Heart right ventricle (tissue), 16 donors: ENCODE measurements around the gene BARX1. TPM values are rescaled to one million over a fixed set of nuclear protein-coding genes. Genes with fewer than 3 reads are reported as not detected.

Experiments
- ATAC-seq, 8 donors: fragments of 200-7000 bp; cut with Tn5 transposase; one replicate each; pipeline ENCODE4 v1.9.1; 2020; ENCODE audit warnings: mild to moderate bottlenecking in 8 of 8, moderate library complexity in 8 of 8, moderate number of reproducible peaks in 1 of 8
- DNase-seq, 2 donors: peaks; one replicate each; pipeline ENCODE4 v3.0.0-alpha.2; 2020
- H3K27ac ChIP-seq, 10 donors: fragments of 200-600 bp; sonication (generic) in 2 of 10; one replicate each; pipeline versions ENCODE4 v1.5.0 to v1.8.0; 2020 to 2022; ENCODE audit warnings: mild to moderate bottlenecking in 3 of 10
- H3K27me3 ChIP-seq, 7 donors: fragments of 200-600 bp; one replicate each; pipeline ENCODE4 v1.8.0; 2021 to 2022; ENCODE audit warnings: mild to moderate bottlenecking in 2 of 7
- H3K36me3 ChIP-seq, 9 donors: fragments of 200-600 bp; sonication (generic) in 1 of 9; one replicate each; pipeline versions ENCODE4 v1.5.0 to v1.8.0; 2020 to 2022; ENCODE audit warnings: mild to moderate bottlenecking in 2 of 9
- H3K4me1 ChIP-seq, 9 donors: fragments of 200-600 bp; sonication (generic) in 1 of 9; one replicate each; pipeline versions ENCODE4 v1.5.0 to v1.8.0; 2020 to 2022; ENCODE audit warnings: mild to moderate bottlenecking in 4 of 9
- H3K4me3 ChIP-seq, 10 donors: fragments of 200-600 bp; sonication (generic) in 2 of 10; one replicate each; pipeline versions ENCODE4 v1.5.0 to v1.8.0; 2020 to 2022; ENCODE audit warnings: mild to moderate bottlenecking in 7 of 10, moderate library complexity in 2 of 10
- H3K9me3 ChIP-seq, 11 donors: fragments of 200-600 bp in 10 of 11; sonication (generic) in 2 of 11; one replicate each; pipeline versions ENCODE4 v1.5.0 to v1.8.0; 2013 to 2022; ENCODE audit warnings: mild to moderate bottlenecking in 2 of 11, control low read depth in 1 of 11, moderate library complexity in 1 of 11
- WGBS, 2 donors: extraction: QIAGEN DNeasy Blood & Tissue Kit; methylation state at CpG; one replicate each; pipeline ENCODE4 v1.1.7; 2013; ENCODE audit warnings: inconsistent platforms in 1 of 2; 5-methylcytosine and 5-hydroxymethylcytosine counted together
- intact Hi-C, 10 donors: fragments of 100-400 bp; cut with DNase I; formaldehyde crosslinking; loops; one replicate each; pipeline versions ENCODE4 v1.11.1 to v1.14.2; 2022
- polyA plus RNA-seq, 2 donors: library from polyadenylated mRNA; stranded (reverse); fragments of 200-250 nt; gene quantifications; one replicate each; pipeline ENCODE4 v1.2.3, GENCODE V29; 2013
- total RNA-seq, 10 donors: library from RNA; stranded (reverse); fragmentation: NEBNext Ultra II Directional in 3 of 10; extraction: Animal tissue kit (Norgen Biotek cat#: 25700) in 3 of 10; gene quantifications; one replicate each; pipeline versions ENCODE4 v1.2.1 to v1.2.4, GENCODE V29; 2021 to 2023
- TF ChIP-seq, protein P1 (sequence below), 9 donors: fragments of 200-600 bp; sonication (generic) in 2 of 9; IDR thresholded peaks; one replicate each; pipeline versions ENCODE4 v1.5.0 to v1.8.0; 2021 to 2022; ENCODE audit warnings: antibody characterized with exemption in 9 of 9, mild to moderate bottlenecking in 5 of 9, moderate library complexity in 1 of 9
- donor health status: Arrhythmogenic right ventricular cardiomyopathy.
- donor health status: ischemic (EF 13 %, LVEDD 7.1; RV severe dilation, severe dysfunction).
- donor health status: healthy with polysubstance abuse.
- donor health status: DM: no; HTN: yes; CAD: no.
- donor health status: DM: no; HTN: no; CAD: no.
- donor health status: ischemic (EF 25% LVEDD 6.9; RV normal size, moderate dysfunction).
- donor health status: ischemic (EF 25% LVEDD 5.7; RV mildly dilated, moderate dysfunction).
- donor health status: healthy.
- donor health status: DM: yes; HTN: yes; CAD: no.
- donor health status: Ischemic cardiomyopathy.
- donor health status: ischemic (EF 35%, LVEDD 5.7; RV mildly dilated, moderate dysfunction).
- donor health status: nonischemic (EF 11% LVEDD 7.7; RV severe dilation, severe dysfunction).
- donor health status: DM: yes; HTN: yes; CAD: no.
- donor health status: PGD.
- donor health status: ischemic (EF 29% LVEDD 5.4; RV normal size, mild dysfunction).
- donor health status: nonischemic (EF 23%, LVEDD 6.1; RV moderate dilation, normal function).

Gene BARX1
- total and polyA plus RNA-seq, 12 donors = 0.06 to 0.19 TPM; not detected in 10

DNA sequence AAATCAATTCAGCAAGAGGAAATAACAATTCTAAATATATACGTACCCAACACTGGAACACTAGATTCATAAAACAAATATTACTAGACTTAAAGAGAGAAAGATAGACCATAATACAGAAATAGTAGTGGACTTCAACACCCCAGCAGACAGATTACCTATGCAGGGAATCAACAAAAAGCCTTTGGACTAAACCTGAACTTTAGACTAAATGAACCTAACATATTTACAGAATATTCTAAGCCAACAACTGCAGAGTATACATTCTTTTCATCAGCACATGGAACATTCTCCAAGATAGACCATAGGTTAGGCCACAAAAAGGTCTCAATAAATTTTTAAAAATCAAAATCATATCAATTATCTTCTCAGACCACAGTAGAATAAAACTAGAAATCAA is 32.9 kb upstream of the BARX1 start:
- TF ChIP-seq, protein P1, sequence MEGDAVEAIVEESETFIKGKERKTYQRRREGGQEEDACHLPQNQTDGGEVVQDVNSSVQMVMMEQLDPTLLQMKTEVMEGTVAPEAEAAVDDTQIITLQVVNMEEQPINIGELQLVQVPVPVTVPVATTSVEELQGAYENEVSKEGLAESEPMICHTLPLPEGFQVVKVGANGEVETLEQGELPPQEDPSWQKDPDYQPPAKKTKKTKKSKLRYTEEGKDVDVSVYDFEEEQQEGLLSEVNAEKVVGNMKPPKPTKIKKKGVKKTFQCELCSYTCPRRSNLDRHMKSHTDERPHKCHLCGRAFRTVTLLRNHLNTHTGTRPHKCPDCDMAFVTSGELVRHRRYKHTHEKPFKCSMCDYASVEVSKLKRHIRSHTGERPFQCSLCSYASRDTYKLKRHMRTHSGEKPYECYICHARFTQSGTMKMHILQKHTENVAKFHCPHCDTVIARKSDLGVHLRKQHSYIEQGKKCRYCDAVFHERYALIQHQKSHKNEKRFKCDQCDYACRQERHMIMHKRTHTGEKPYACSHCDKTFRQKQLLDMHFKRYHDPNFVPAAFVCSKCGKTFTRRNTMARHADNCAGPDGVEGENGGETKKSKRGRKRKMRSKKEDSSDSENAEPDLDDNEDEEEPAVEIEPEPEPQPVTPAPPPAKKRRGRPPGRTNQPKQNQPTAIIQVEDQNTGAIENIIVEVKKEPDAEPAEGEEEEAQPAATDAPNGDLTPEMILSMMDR (IDR thresholded peaks at IDR 0.05) = no peak
- Histone ChIP-seq H3K9me3 (peaks cover 0 to 59% (median 7%) of the 10 kb centered on the region in 11 donors), H3K4me1 (no peaks in the 10 kb centered on the region), H3K36me3 (no peaks in the 10 kb centered on the region), H3K4me3 (no peak overlapping the region), H3K27ac (no peak overlapping the region), H3K27me3 (no peaks in the 10 kb centered on the region)
- ATAC-seq (no peak), DNase-seq (no peak)
- intact Hi-C loops = no loop called here
- WGBS, 2 donors = 72 to 79% methylated on average over 1 of the region's 1 CpG

DNA sequence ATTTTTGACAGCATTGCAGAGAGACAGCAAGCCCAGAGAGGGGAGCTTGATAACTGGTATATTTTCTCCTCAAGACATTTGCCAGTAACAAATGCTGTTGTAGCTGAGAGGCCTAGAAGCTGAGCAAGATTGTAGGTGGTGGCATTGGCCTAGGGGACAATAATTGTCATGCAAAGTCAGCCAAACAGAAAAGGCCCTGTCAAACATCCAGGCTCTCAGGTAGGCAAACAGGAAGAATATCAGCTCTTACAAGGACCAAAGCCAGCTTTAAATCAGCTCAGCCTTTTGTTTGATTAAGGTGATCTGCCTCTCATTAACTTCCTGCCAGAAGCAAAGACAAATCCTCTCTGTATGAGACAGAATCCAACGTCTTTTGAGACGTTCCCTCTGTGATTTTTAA is 29.7 kb upstream of the BARX1 start:
- Histone ChIP-seq H3K4me3 (no peak overlapping the region), H3K27me3 (peaks cover 0 to 15% (median 7%) of the 10 kb centered on the region in 7 donors), H3K4me1 (no peaks in the 10 kb centered on the region), H3K27ac (no peak overlapping the region), H3K36me3 (no peaks in the 10 kb centered on the region), H3K9me3 (peaks cover 0 to 45% (median 6%) of the 10 kb centered on the region in 11 donors)
- 14 to 34% methylated on average over 2 of the region's 2 CpGs for WGBS, 2 donors
- intact Hi-C loops = no loop called here
- DNase-seq (no peak), ATAC-seq (no peak)
- TF ChIP-seq, protein P1 (IDR thresholded peaks at IDR 0.05) = no peak

DNA sequence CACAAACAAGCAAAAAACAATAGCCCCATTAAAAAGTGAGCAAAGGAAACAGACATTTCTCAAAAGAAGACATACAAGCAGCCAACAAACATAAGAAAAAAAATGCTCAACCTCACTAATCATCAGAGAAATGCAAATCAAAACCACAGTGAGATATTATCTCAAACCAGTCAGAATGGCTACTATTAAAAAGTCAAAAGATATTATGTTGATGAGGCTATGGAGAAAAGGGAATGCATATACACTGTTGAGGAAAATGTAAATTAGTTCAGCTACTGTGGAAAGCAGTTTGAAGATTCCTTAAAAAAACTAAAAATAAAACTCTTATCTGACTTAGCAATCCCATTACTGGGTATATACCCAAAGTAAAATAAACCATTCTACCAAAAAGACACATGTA is 28.7 kb upstream of the BARX1 start:
- TF ChIP-seq, protein P1 (IDR thresholded peaks at IDR 0.05) = no peak
- ATAC-seq (no peak), DNase-seq (no peak)
- Histone ChIP-seq H3K36me3 (no peaks in the 10 kb centered on the region), H3K9me3 (peaks cover 0 to 38% (median 6%) of the 10 kb centered on the region in 11 donors), H3K4me1 (no peaks in the 10 kb centered on the region), H3K4me3 (no peak overlapping the region), H3K27ac (no peak overlapping the region), H3K27me3 (peaks cover 0 to 20% (median 11%) of the 10 kb centered on the region in 7 donors)
- intact Hi-C loops = no loop called here

DNA sequence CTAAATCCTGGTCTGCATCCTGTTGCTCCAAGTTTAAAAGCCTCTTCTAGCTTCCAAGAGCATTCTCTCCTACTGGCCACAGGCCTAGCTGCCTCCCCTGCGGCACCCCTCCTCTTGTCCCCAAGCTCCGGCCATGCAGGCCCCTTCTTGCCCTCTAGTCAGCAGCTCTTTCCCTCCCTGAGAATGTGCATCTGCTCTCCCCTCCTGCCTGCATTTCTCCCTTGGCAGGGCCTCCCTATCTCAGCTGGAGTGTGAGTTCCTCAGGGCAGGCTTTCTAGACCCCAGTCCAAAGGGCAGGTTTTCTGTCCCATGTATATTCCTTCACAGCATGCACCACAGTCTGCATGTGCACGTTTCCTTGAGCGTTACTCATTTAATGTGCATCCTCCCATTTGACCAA is 24.6 kb upstream of the BARX1 start:
- no peak for DNase-seq
- H3K36me3 ChIP-seq = no peaks in the 10 kb centered on the region
- ATAC-seq = no peak
- H3K4me3 ChIP-seq = no peak overlapping the region
- no peak overlapping the region for H3K27ac ChIP-seq
- H3K4me1 ChIP-seq = no peaks in the 10 kb centered on the region
- peaks cover 0 to 37% (median 14%) of the 10 kb centered on the region in 7 donors for H3K27me3 ChIP-seq
- WGBS, 2 donors = 43 to 61% methylated on average over 4 of the region's 4 CpGs
- TF ChIP-seq, protein P1 (IDR thresholded peaks at IDR 0.05) = no peak
- intact Hi-C loops = no loop called here
- H3K9me3 ChIP-seq = peaks cover 0 to 10% (median 0%) of the 10 kb centered on the region in 11 donors
